HG02610 (cell line): ENCODE results near the gene TBX1.
"Not testable (repeated sequence)": the region's sequence is repeated elsewhere in the genome, so short reads cannot be mapped to it uniquely, and the experiment has no call there.

ENCODE experiments used
- ATAC-seq: cut with Tn5 transposase; IDR thresholded peaks from one replicate; pipeline ENCODE4 v1.9.1; 2021; ENCODE audit warnings: mild to moderate bottlenecking, moderate library complexity; ENCODE audit not compliant: unreplicated experiment

Gene TBX1

DNA sequence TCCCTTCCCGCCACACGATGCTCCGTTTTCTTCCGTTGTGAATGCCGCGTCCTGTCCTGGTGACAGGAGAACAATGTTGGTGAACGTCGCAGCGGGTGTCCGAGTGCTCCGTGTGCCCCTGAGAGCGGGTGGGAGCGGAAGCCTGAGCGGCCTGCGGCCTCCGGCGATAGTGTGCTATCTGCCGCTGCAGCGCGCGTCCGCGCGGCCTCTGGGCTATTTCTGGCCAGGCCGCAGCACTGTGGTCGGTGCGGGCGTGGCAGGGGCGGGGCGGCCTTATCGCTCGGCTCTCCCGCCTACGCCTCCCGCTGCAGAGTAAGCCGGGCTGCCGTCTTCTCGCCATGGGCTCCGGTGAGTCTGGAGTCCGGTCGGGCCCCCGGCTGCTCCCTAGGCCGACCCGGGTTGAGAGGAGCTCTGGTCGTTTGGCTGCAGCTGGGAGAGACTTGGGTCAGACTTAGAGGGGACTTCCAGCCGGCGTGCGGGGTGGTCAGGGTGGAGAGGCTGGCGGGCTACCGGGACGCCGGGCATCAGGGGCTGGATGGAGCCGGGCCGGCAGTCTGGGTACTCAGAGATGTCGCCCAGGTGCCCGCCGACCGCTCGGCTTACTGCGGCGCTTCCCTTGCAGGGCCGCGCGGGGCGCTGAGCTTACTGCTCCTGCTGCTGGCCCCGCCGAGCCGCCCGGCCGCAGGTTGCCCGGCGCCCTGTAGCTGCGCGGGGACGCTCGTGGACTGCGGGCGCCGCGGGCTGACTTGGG is 37.2 kb upstream of the TBX1 start, which contains the start of gene GP1BB:
GP1BB (plus strand) TSS at position 308 of the 751 bp plus-strand sequence; CDS start at position 339, 31 bp downstream.
- ATAC-seq: no peak

DNA sequence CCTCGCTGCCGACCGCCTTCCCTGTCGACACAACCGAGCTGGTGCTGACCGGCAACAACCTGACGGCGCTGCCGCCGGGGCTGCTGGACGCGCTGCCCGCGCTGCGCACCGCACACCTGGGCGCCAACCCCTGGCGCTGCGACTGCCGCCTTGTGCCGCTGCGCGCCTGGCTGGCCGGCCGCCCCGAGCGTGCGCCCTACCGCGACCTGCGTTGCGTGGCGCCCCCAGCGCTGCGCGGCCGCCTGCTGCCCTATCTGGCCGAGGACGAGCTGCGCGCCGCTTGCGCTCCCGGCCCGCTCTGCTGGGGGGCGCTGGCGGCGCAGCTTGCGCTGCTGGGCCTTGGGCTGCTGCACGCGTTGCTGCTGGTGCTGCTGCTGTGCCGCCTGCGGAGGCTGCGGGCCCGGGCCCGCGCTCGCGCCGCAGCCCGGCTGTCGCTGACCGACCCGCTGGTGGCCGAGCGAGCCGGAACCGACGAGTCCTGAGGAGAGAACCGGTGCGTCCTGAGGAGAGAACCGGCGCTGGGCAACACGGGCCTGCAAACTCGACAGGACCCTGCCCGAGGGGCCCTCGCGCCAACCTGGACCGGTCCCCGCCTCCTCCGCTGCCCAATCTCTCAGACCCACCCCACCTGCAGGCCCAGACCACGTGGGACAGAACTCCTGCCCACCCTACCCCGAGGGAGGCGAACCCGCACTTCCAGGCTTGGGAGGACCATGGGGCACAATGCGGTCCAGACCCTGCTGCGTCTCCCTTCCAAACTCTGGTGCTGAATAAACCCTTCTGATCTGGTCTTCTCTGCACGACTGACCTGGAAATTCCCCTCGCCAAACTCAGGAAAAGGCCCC is 36.4 kb upstream of the TBX1 start:
- no peak for ATAC-seq

- ATAC-seq: no peak
Measured at GRCh38 chr22:19724927-19725661, 35.5 kb upstream of the TBX1 start.

DNA sequence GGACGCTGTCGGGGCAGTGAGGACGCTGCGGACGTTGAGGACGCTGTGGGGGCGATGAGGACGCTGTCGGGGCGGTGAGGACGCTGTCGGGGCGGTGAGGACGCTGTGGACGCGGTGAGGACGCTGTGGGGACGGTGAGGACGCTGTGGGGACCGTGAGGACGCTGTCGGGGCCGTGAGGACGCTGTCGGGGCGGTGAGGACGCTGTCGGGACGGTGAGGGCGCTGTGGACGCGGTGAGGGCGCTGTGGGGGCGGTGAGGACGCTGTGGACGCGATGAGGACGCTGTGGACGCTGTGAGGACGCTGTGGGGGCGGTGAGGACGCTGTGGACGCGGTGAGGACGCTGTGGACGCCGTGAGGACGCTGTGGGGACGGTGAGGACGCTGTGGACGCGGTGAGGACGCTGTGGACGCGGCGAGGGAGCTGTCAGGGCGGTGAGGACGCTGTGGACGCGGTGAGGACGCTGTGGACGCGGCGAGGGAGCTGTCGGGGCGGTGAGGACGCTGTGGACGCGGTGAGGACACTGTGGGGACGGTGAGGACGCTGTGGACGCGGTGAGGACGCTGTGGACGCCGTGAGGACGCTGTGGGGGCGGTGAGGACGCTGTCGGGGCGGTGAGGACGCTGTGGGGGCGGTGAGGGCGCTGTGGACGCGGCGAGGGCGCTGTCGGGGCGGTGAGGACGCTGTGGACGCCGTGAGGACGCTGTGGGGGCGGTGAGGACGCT is 34.4 kb upstream of the TBX1 start:
- ATAC-seq: not testable (repeated sequence)

- ATAC-seq: no peak
Measured at GRCh38 chr22:19727310-19728150, 33.0 kb upstream of the TBX1 start.

GRCh38 chr22:19728271-19728670 is 32.3 kb upstream of the TBX1 start:
- ATAC-seq: no peak

DNA sequence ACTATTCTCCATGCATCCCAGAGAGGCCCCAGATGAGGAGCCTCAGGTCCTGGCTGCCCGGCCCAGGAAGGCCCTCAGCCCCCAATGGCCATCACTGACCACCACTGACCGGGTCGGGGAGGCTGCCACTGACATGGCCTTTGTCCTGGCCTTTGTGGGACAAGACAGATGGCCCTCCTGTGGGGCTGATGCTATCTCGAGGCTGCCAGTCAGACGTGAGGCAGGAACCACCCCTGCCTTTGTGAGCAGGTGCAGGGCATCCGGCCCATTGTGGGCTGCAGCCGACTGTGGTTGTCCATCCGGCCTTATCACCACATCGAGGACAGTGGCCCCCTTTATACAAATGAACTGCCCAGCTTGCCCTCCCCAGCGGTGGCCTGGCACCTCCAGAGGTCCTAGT is 31.7 kb upstream of the TBX1 start:
- ATAC-seq: no peak

- no peak for ATAC-seq
Measured at GRCh38 chr22:19729507-19729906, 31.1 kb upstream of the TBX1 start.

DNA sequence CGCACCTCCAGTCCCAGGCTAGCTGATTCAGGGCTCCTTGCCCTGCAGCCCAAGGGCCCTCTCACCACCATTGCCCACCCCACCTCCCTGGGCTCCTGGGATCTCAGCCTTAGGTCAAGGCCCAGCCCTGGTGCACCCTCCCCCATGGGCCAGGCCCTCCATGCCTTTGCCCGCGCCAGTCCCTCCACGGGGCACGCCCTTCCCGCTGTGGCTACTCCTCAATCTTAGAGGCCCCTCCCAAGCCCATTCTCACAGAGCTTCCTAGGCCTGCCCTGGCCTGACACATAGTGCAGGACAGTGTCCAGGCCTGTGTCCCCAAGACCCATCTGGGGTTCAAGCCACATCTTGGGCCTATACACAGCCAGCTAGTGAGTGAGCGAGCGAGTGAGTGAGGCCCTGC is 30.4 kb upstream of the TBX1 start:
- no peak for ATAC-seq

GRCh38 chr22:19730655-19731360 is 29.8 kb upstream of the TBX1 start:
- no peak for ATAC-seq

DNA sequence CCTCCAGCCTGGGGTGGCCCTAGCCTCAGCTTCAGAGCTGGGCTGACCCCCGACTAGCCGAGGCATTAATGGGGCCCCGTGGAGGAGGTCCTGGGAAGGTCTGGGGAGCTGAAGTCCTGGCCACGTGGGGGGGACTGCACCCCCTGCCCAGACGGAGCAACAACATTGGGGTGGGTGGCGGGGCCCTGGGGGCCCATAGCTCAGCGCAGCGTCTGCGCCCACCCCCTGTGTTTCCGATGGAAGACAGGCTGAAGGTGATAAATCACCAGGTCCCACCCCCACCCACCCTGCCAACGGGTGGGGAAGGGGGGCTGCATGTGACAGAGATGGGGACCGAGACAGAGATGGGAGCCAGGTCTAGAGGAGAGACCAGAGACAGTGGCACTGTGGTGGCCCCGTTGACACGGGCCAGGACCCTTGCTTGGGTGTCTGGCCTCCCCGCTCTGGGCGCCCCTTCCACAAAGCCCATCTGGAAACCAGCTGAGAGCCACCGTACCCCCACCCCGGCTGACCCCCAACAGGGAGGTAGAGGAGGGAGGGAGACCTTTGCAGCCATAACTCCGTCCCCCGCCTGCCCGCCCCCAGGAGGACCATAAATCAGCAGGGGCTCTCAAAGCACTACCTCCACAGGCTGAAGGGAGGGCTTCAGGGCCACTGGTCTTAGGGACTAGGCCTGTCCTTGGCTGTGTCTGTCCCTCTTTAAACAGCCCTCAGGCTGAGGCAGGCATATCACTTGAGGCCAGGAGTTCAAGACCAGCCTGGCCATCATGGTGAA is 29.0 kb upstream of the TBX1 start:
- ATAC-seq: no peak

- ATAC-seq: no peak
Measured at GRCh38 chr22:19732403-19733113, 28.0 kb upstream of the TBX1 start.

GRCh38 chr22:19733755-19734154 is 26.8 kb upstream of the TBX1 start:
- no peak for ATAC-seq

GRCh38 chr22:19734163-19734562 is 26.4 kb upstream of the TBX1 start:
- ATAC-seq: no peak

- ATAC-seq: no peak
Measured at GRCh38 chr22:19734837-19735382, 25.7 kb upstream of the TBX1 start.

DNA sequence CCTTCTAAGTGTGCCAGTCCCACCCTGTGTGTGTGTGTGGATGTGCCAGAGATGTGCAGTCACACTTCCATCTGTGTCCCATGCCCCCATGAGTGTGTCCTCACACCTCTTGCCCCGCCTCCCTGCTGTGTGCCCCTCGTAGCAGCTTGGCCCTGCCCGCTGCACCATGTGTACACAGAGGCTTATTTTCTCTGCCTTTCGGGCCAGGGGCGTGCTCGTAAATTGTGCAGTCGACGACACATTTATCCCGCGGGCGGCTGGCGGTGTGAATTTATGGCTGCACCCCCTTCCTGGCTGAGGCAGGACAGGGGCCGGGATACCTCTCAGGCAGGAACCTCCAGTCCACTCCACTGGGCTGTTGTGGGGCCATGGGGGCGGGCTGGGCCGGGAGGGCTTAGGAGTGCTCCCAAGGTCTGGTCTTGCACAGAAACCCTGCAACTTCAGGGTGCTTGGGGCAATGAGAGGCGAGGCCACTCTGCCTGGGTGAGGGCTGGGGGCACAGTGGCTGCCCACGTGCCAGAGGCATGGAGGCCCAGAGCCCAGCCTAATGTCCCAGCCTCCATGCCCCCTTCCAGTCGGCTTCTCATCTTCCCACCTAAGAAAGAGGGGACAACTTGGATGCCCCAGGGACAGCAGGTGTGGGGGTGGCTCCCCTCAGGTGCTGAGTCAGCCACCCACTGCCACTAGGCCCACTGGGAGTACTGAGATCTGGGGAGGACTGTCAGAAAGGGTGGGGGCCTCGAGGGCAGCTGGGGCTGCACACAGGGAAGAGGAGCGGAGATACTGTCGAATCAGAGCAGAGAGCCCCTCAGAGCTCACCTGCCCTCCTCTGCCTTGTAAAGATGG is 24.7 kb upstream of the TBX1 start:
- ATAC-seq: no peak
